Gastroesophageal sphincter (tissue), 4 donors: ENCODE data around the gene ARHGAP24. TPM values are rescaled to one million over a fixed set of nuclear protein-coding genes. Genes with fewer than 3 reads are reported as not detected.
"Not testable (repeated sequence)": the region's sequence is repeated elsewhere in the genome, so short reads cannot be mapped to it uniquely, and the experiment has no call there.

Experiments used
- ATAC-seq: fragments of 150-250 bp; one replicate; pipeline ENCODE4 v1.9.1; 2016; ENCODE audit warnings: mild to moderate bottlenecking, moderate library complexity
- H3K27ac ChIP-seq, 4 donors: fragments of 200-600 bp; sonication (generic) in 3 of 4; 1 replicate in 3 of 4; 2 replicates in 1 of 4; pipeline ENCODE4 v1.5.1; 2016 to 2019
- H3K27me3 ChIP-seq: fragments of 200-600 bp; sonication (generic); one replicate; pipeline ENCODE4 v1.5.1; 2019
- H3K36me3 ChIP-seq, 2 donors: fragments of 200-600 bp; sonication (generic); one replicate each; pipeline ENCODE4 v1.5.1; 2019; ENCODE audit warnings: control low read depth in 1 of 2
- H3K4me1 ChIP-seq, 3 donors: fragments of 200-600 bp; sonication (generic); 1 replicate in 2 of 3; 2 replicates in 1 of 3; pipeline ENCODE4 v1.5.1; 2016 to 2019; ENCODE audit warnings: control low read depth in 2 of 3
- H3K4me3 ChIP-seq, 2 donors: fragments of 200-600 bp; sonication (generic); one replicate each; pipeline ENCODE4 v1.5.1; 2019; ENCODE audit warnings: mild to moderate bottlenecking in 1 of 2, moderate library complexity in 1 of 2
- H3K9me3 ChIP-seq, 3 donors: fragments of 200-600 bp; sonication (generic); one replicate each; pipeline ENCODE4 v1.5.1; 2017 to 2019; ENCODE audit warnings: control low read depth in 2 of 3
- CTCF ChIP-seq, 4 experiments: fragments of 200-600 bp in 2 of 4; fragments of 450-650 bp in 2 of 4; sonication (generic) in 1 of 4; IDR thresholded peaks; one replicate each; pipeline ENCODE4 v1.5.1; 2017 to 2019; ENCODE audit warnings: antibody characterized with exemption in 4 of 4, mild to moderate bottlenecking in 2 of 4, moderate library complexity in 2 of 4
- EP300 ChIP-seq: sonication (generic); formaldehyde crosslinking; IDR thresholded peaks from one replicate; pipeline ENCODE4 v1.6.1; 2017; ENCODE audit warnings: antibody characterized with exemption, mild to moderate bottlenecking
- POLR2A ChIP-seq, 2 donors: fragments of 450-650 bp; IDR thresholded peaks; one replicate each; pipeline ENCODE4 v1.6.1; 2017; ENCODE audit warnings: antibody characterized with exemption in 2 of 2, mild to moderate bottlenecking in 2 of 2, moderate library complexity in 1 of 2
- POLR2AphosphoS5 ChIP-seq: sonication (generic); formaldehyde crosslinking; IDR thresholded peaks from one replicate; pipeline ENCODE4 v1.6.1; 2017; ENCODE audit warnings: antibody characterized with exemption
- WGBS, 2 donors: methylation state at CpG; one replicate each; pipeline ENCODE4 v1.1.5; 2018; ENCODE audit warnings: low coverage in 1 of 2; 5-methylcytosine and 5-hydroxymethylcytosine counted together
- total RNA-seq, 4 donors: library from RNA; depleted of rRNA; stranded (reverse); fragments of >200 nt; gene quantifications; one replicate each; pipeline ENCODE4 v1.1.0, GENCODE V29; 2016

Gene ARHGAP24
- total RNA-seq, 4 donors from 2014 or later: 24.4 to 38.6 (median 34.3) TPM

- H3K27ac ChIP-seq: no peak overlapping the region
- H3K27me3 ChIP-seq: no peaks in the 10 kb centered on the region
Measured at GRCh38 chr4:85808104-85808503, 333.2 kb downstream of the ARHGAP24 start.

GRCh38 chr4:85808864-85809263, 333.9 kb downstream of the ARHGAP24 start:
- no peaks in the 10 kb centered on the region for H3K27me3 ChIP-seq
- H3K36me3 ChIP-seq: no peaks in the 10 kb centered on the region
- no peak for TF ChIP-seq CTCF (IDR thresholded peaks at IDR 0.05)
- no peak overlapping the region for H3K27ac ChIP-seq
- H3K4me1 ChIP-seq: peaks cover 0 to 14% (median 0%) of the 10 kb centered on the region in 3 donors
- no peaks in the 10 kb centered on the region for H3K9me3 ChIP-seq
- H3K4me3 ChIP-seq: no peak overlapping the region
- no peak for ATAC-seq

More at GRCh38 chr4:85808104-85808503, 333.2 kb downstream of the ARHGAP24 start:
- WGBS, 2 donors: 37 to 57% methylated on average over 2 of the region's 2 CpGs
- TF ChIP-seq CTCF (IDR thresholded peaks at IDR 0.05): no peak
- no peak for TF ChIP-seq EP300
- no peak for TF ChIP-seq POLR2AphosphoS5
- no peak for TF ChIP-seq POLR2A (IDR thresholded peaks at IDR 0.05)
- H3K4me3 ChIP-seq: no peak overlapping the region
- no peaks in the 10 kb centered on the region for H3K36me3 ChIP-seq
- H3K9me3 ChIP-seq: no peaks in the 10 kb centered on the region
- peaks cover 0 to 14% (median 0%) of the 10 kb centered on the region in 3 donors for H3K4me1 ChIP-seq
- ATAC-seq: no peak

DNA sequence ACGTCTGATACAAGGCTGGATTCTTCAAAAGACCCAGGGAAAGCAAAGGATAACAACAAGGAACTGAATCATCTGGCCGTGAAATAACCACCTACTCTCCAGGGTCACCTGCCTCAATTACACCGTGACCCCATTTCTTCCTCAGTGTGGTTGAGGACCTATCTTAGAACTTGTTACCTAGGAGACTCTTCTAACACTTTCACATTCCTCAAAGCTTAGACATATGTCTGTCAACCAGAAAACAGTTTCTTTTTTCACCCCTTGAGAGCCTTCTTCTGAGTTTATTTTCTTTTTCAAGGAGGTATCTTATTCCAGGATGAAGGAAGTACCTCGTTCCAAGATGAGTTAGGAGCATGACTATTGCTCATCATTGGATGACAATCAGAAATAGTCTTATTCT, 337.8 kb downstream of the ARHGAP24 start:
- Histone ChIP-seq H3K4me1 (peaks cover 0 to 10% (median 0%) of the 10 kb centered on the region in 3 donors), H3K9me3 (no peaks in the 10 kb centered on the region), H3K27me3 (no peaks in the 10 kb centered on the region), H3K4me3 (no peak overlapping the region), H3K27ac (no peak overlapping the region), H3K36me3 (no peaks in the 10 kb centered on the region)
- WGBS, 2 donors: 65 to 79% methylated on average over 2 to 4 of the region's 4 CpGs
- ATAC-seq: no peak
- TF ChIP-seq CTCF (IDR thresholded peaks at IDR 0.05) (no peak), EP300 (no peak), POLR2AphosphoS5 (no peak), POLR2A (IDR thresholded peaks at IDR 0.05) (no peak)

DNA sequence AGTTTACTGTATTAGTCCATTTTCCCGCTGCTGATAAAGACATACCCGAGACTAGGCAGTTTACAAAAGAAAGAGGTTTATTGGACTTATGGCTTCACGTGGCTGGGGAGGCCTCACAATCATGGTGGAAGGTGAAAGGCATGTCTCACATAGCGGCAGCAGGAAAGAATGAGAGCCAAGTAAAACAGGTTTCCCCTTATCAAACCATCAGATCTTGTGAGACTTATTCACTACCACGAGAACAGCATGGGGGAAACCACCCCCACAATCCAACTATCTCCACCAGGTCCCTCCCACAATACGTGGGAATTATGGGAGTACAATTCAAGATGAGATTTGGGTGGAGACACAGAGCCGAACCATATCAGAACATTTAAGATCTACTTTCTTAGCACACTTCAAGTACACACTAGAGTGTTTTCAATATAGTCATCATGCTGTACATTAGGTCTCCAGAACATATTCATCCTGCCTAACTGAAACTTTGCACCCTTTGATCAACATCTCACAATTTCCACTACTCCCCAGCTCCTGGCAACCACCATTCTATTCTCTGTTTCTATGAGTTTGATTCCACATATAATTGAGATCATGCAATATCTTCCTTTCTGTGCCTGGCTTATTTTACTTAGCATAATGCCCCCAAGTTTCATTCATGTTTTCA, 341.0 kb downstream of the ARHGAP24 start:
- WGBS, 2 donors: 90 to 95% methylated on average over 3 to 6 of the region's 7 CpGs
- no peak overlapping the region for H3K4me3 ChIP-seq
- no peaks in the 10 kb centered on the region for H3K27me3 ChIP-seq
- no peaks in the 10 kb centered on the region for H3K9me3 ChIP-seq
- no peaks in the 10 kb centered on the region for H3K4me1 ChIP-seq
- H3K36me3 ChIP-seq: no peaks in the 10 kb centered on the region
- H3K27ac ChIP-seq: no peak overlapping the region
- no peak for ATAC-seq
- no peak for TF ChIP-seq CTCF (IDR thresholded peaks at IDR 0.05)
- TF ChIP-seq EP300: no peak
- TF ChIP-seq POLR2AphosphoS5: no peak
- TF ChIP-seq POLR2A (IDR thresholded peaks at IDR 0.05): no peak

- WGBS, 2 donors: 52 to 54% methylated on average over 3 of the region's 3 CpGs
- Histone ChIP-seq H3K9me3 (no peaks in the 10 kb centered on the region), H3K4me1 (peaks cover 4 to 6% (median 6%) of the 10 kb centered on the region in 3 donors), H3K4me3 (no peak overlapping the region), H3K27me3 (no peaks in the 10 kb centered on the region), H3K27ac (no peak overlapping the region), H3K36me3 (no peaks in the 10 kb centered on the region)
- no peak for TF ChIP-seq EP300
- TF ChIP-seq POLR2A (IDR thresholded peaks at IDR 0.05): no peak
- no peak for TF ChIP-seq POLR2AphosphoS5
- TF ChIP-seq CTCF (IDR thresholded peaks at IDR 0.05): no peak
- no peak for ATAC-seq
Measured at GRCh38 chr4:85818700-85819099, 343.8 kb downstream of the ARHGAP24 start.

- not testable (repeated sequence) for H3K27ac ChIP-seq, H3K4me3 ChIP-seq, H3K36me3 ChIP-seq, ATAC-seq, H3K27me3 ChIP-seq, H3K9me3 ChIP-seq
- H3K4me1 ChIP-seq: peaks cover 6 to 20% (median 7%) of the 10 kb centered on the region in 3 donors
Measured at GRCh38 chr4:85820101-85820500, 345.2 kb downstream of the ARHGAP24 start.
